Neural progenitor cell (in vitro differentiated cells): Measurements from ENCODE around the gene TRAPPC2L. TPM values are rescaled to one million over a fixed set of nuclear protein-coding genes. Genes with fewer than 3 reads are reported as not detected.

Source experiments
- DNase-seq: peaks from one replicate; pipeline ENCODE4 v3.0.0-alpha.2; 2016; ENCODE audit warnings: low spot score
- H2AFZ ChIP-seq: fragments of 200-600 bp; sonication (generic); replicated peaks from 2 replicates; pipeline ENCODE4 v1.6.1; 2016; ENCODE audit warnings: antibody characterized with exemption
- H3F3A ChIP-seq: fragments of 200-600 bp; sonication (generic); 2 replicates; pipeline ENCODE4 v1.6.1; 2016; ENCODE audit warnings: antibody characterized with exemption, low read depth
- H3K27ac ChIP-seq: fragments of 200-600 bp; sonication (generic); 2 replicates; pipeline ENCODE4 v1.5.1; 2016; ENCODE audit warnings: mild to moderate bottlenecking
- H3K27me3 ChIP-seq: fragments of 200-600 bp; sonication (generic); 2 replicates; pipeline ENCODE4 v1.6.1; 2016; ENCODE audit warnings: mild to moderate bottlenecking, moderate library complexity
- H3K36me3 ChIP-seq: fragments of 200-600 bp; sonication (generic); 2 replicates; pipeline ENCODE4 v1.5.1; 2016
- H3K4me1 ChIP-seq: fragments of 200-600 bp; sonication (generic); 2 replicates; pipeline ENCODE4 v1.6.1; 2016; ENCODE audit warnings: mixed run types
- H3K4me2 ChIP-seq: fragments of 200-600 bp; sonication (generic); 2 replicates; pipeline ENCODE4 v1.6.1; 2016
- H3K4me3 ChIP-seq: fragments of 200-600 bp; sonication (generic); 2 replicates; pipeline ENCODE4 v1.5.1; 2016
- H3K79me2 ChIP-seq: fragments of 200-600 bp; sonication (generic); 2 replicates; pipeline ENCODE4 v1.6.1; 2016; ENCODE audit warnings: low read depth
- H3K9ac ChIP-seq: fragments of 200-600 bp; sonication (generic); 2 replicates; pipeline ENCODE4 v1.6.1; 2016
- H3K9me3 ChIP-seq: fragments of 200-600 bp; sonication (generic); 2 replicates; pipeline ENCODE4 v1.5.1; 2016; ENCODE audit warnings: low read depth
- H4K20me1 ChIP-seq: fragments of 200-600 bp; sonication (generic); 2 replicates; pipeline ENCODE4 v1.6.1; 2016; ENCODE audit warnings: low read depth
- H3K27ac Mint-ChIP-seq: 3 replicates; pipeline ENCODE4 v1.8.0; 2021; ENCODE audit warnings: mixed read lengths
- H3K27me3 Mint-ChIP-seq: 2 replicates; pipeline ENCODE4 v1.8.0; 2022; ENCODE audit warnings: low read depth, mild to moderate bottlenecking, inconsistent platforms, moderate library complexity, mixed read lengths; ENCODE audit not compliant: insufficient read depth
- H3K36me3 Mint-ChIP-seq: 3 replicates; pipeline ENCODE4 v1.8.0; 2021; ENCODE audit warnings: mixed read lengths
- H3K4me1 Mint-ChIP-seq: 3 replicates; pipeline ENCODE4 v1.8.0; 2021; ENCODE audit warnings: mixed read lengths
- H3K4me3 Mint-ChIP-seq: 3 replicates; pipeline ENCODE4 v1.8.0; 2021; ENCODE audit warnings: mild to moderate bottlenecking, moderate library complexity, mixed read lengths
- H3K9me3 Mint-ChIP-seq: 3 replicates; pipeline ENCODE4 v1.8.0; 2020; ENCODE audit warnings: mixed read lengths
- EZH2 ChIP-seq: fragments of 200-600 bp; sonication (generic); IDR thresholded peaks from 2 replicates; pipeline ENCODE4 v1.6.1; 2017; ENCODE audit warnings: antibody characterized with exemption, mild to moderate bottlenecking, moderate library complexity
- EZH2phosphoT487 ChIP-seq: fragments of 200-600 bp; sonication (generic); IDR thresholded peaks from 2 replicates; pipeline ENCODE4 v1.6.1; 2017; ENCODE audit warnings: antibody characterized with exemption
- total RNA-seq: library from RNA; depleted of rRNA; stranded (reverse); fragments of >200 nt; gene quantifications from 2 replicates; pipeline ENCODE4 v1.2.3, GENCODE V29; 2015; ENCODE audit warnings: low replicate concordance
- TF ChIP-seq, protein P1 (sequence below): fragments of 200-600 bp; sonication (generic); IDR thresholded peaks from 2 replicates; pipeline ENCODE4 v1.5.1; 2017; ENCODE audit warnings: antibody characterized with exemption, mild to moderate bottlenecking

The TRAPPC2L gene, protein sequence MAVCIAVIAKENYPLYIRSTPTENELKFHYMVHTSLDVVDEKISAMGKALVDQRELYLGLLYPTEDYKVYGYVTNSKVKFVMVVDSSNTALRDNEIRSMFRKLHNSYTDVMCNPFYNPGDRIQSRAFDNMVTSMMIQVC
- total RNA-seq, result 31.8 and 48.5 TPM in 2 replicates

DNA sequence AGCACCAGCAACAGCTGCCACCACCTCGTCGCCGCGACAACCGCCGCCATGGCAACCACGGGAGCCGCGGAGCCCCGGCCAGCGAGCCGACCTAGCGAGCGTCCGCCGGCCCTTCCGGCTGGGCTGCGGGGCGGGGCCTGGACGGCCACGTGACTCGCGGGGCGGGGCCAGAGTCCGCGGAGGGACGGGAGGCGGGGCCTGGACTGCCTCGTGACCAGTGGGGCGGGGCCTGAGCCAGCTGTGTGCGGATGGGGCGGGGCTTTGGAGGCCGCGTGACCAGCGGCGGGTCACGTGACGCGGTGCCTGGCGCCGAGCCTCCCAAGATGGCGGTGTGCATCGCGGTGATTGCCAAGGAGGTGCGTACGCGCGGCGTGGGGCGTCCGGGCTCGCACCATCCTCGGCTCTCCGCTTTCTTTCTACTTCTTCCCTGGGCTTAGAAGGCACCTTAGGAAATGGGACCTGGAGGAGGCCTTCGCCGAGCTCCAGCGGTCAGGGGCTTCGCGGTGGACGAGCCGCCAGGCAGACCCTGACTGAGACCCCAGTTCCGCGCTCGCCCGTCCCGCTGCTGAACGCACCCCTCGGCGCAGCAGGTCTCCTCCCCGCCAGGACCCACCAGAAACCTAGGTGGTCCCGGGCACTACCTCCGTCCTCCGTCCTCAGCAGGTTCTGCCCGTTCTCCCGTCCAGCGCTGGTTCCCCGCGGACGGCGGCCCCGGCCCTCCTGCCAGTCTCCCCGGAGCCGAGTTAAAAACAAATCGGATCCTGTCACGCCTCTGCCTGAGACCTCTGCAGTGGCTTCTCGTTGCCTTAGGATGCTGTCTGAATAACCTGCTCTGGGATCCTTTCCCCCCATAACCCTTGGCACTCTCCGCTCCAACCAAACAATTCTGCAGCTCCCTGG lies at the start of gene TRAPPC2L, which contains the start of gene GALNS:
Gene TRAPPC2L (plus strand): TSS at position 300 of the 900 bp plus-strand sequence. CDS start 24 bp downstream, at position 324.
Gene GALNS (minus strand): TSS at position 120 of the 900 bp plus-strand sequence. CDS start 70 bp downstream, at position 50.
- Mint-ChIP-seq H3K27ac (peak within 1 kb of the TSS; percentile 29), H3K9me3 (no peaks in the 10 kb centered on the region), H3K4me1 (peaks cover 24% of the 10 kb centered on the region), H3K27me3 (peaks cover 2% of the 10 kb centered on the region), H3K36me3 (peaks cover 5% of the 10 kb centered on the region), H3K4me3 (peak within 1 kb of the TSS; percentile 98)
- Histone ChIP-seq H3F3A (peaks cover 4% of the 10 kb centered on the region), H3K36me3 (no peaks in the 10 kb centered on the region), H3K4me1 (peaks cover 4% of the 10 kb centered on the region), H3K27me3 (no peaks in the 10 kb centered on the region), H3K79me2 (peaks cover 14% of the 10 kb centered on the region), H3K4me3 (peak within 1 kb of the TSS; percentile 93), H3K4me2 (peak within 1 kb of the TSS; percentile 97), H3K9ac (peak within 1 kb of the TSS; percentile 83), H2AFZ (peak within 1 kb of the TSS; percentile 86), H4K20me1 (peaks cover 14% of the 10 kb centered on the region), H3K9me3 (no peaks in the 10 kb centered on the region), H3K27ac (no peak within 1 kb of the TSS)
- TF ChIP-seq, protein P1, sequence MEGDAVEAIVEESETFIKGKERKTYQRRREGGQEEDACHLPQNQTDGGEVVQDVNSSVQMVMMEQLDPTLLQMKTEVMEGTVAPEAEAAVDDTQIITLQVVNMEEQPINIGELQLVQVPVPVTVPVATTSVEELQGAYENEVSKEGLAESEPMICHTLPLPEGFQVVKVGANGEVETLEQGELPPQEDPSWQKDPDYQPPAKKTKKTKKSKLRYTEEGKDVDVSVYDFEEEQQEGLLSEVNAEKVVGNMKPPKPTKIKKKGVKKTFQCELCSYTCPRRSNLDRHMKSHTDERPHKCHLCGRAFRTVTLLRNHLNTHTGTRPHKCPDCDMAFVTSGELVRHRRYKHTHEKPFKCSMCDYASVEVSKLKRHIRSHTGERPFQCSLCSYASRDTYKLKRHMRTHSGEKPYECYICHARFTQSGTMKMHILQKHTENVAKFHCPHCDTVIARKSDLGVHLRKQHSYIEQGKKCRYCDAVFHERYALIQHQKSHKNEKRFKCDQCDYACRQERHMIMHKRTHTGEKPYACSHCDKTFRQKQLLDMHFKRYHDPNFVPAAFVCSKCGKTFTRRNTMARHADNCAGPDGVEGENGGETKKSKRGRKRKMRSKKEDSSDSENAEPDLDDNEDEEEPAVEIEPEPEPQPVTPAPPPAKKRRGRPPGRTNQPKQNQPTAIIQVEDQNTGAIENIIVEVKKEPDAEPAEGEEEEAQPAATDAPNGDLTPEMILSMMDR, result no peak
- TF ChIP-seq EZH2phosphoT487, result no peak
- no peak for TF ChIP-seq EZH2
- peak; percentile 100 for DNase-seq

DNA sequence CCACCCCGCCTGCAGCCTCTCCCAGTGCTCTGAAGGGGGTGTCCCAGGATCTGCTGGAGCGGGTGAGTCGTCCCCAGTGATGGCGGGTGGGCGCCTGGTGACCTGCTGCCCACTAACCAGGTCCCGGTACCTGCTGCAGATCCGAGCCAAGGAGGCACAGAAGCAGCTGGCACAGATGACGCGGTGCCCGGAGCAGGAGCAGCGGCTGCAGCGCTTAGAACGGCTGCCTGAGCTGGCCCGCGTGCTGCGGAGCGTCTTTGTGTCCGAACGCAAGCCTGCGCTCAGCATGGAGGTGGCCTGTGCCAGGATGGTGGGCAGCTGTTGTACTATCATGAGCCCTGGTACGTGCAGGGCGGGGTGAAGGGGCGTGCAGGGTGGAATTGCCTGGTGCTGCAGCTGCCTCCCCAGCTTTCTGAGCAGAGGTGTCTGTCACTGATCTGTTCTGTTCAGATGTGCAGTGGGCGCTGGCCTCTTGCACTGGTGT lies 49.7 kb upstream of the TRAPPC2L start:
- Histone ChIP-seq H3K4me2 (no peak overlapping the region), H3K9me3 (no peaks in the 10 kb centered on the region), H3K36me3 (no peaks in the 10 kb centered on the region), H3K27me3 (no peaks in the 10 kb centered on the region), H3K27ac (no peak overlapping the region), H3K79me2 (peaks cover 53% of the 10 kb centered on the region), H2AFZ (no peak overlapping the region), H3K4me3 (no peak overlapping the region), H4K20me1 (peaks cover 60% of the 10 kb centered on the region), H3K9ac (no peak overlapping the region), H3K4me1 (peaks cover 11% of the 10 kb centered on the region), H3F3A (peaks cover 67% of the 10 kb centered on the region)
- TF ChIP-seq, protein P1, result no peak
- TF ChIP-seq EZH2 (no peak), EZH2phosphoT487 (no peak)
- peaks cover 3% of the 10 kb centered on the region for H3K4me1 Mint-ChIP-seq
- peaks cover 11% of the 10 kb centered on the region for H3K27me3 Mint-ChIP-seq
- H3K36me3 Mint-ChIP-seq, result peaks cover 4% of the 10 kb centered on the region
- H3K27ac Mint-ChIP-seq, result no peak overlapping the region
- no peaks in the 10 kb centered on the region for H3K9me3 Mint-ChIP-seq
- no peak for DNase-seq
- no peak overlapping the region for H3K4me3 Mint-ChIP-seq

DNA sequence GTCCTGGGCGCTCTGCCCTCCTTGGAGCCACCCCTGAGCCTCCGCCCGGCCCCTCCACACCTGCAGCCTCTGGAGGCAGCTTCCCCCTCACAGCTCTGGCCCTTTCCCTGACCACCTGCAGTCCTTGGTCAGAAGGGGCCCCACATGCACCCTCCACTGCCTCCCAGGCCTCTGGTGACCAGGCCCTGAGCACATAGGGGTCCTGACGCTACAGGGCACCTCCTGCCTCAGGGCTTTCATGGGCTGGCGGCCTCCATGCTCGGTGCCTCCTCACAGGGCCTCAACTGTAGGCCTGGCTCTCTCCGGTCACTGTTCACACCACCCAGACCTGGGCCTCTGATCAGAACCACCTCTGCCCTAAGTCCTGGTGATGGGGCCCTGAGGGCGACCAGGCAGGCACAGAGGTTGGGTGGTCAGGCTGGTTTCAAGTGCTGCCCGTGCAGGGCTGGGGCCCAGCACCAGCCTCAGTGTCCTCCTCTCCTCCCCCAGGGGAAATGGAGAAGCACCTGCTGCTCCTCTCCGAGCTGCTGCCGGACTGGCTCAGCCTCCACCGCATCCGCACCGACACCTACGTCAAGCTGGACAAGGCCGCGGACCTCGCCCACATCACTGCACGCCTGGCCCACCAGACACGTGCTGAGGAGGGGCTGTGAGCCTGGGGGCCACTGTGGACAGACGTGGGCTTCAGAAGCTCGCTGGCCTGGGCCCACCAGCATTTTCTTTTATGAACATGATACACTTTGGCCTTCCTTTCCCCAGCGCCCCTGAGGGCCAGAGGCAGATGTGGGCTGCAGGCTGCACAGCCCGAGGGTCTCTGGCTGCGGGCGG lies 49.1 kb upstream of the TRAPPC2L start:
- no peak for DNase-seq
- TF ChIP-seq EZH2 (no peak), EZH2phosphoT487 (no peak)
- TF ChIP-seq, protein P1, result no peak
- Mint-ChIP-seq H3K27ac (no peak overlapping the region), H3K9me3 (no peaks in the 10 kb centered on the region), H3K4me3 (peak overlapping the region; percentile 67), H3K36me3 (peaks cover 4% of the 10 kb centered on the region), H3K4me1 (peaks cover 3% of the 10 kb centered on the region), H3K27me3 (peaks cover 8% of the 10 kb centered on the region)
- Histone ChIP-seq H3K4me1 (peaks cover 10% of the 10 kb centered on the region), H3K9ac (no peak overlapping the region), H3K27ac (no peak overlapping the region), H4K20me1 (peaks cover 60% of the 10 kb centered on the region), H3K79me2 (peaks cover 52% of the 10 kb centered on the region), H3K4me3 (no peak overlapping the region), H3K36me3 (no peaks in the 10 kb centered on the region), H3F3A (peaks cover 67% of the 10 kb centered on the region), H3K9me3 (no peaks in the 10 kb centered on the region), H3K27me3 (no peaks in the 10 kb centered on the region), H3K4me2 (no peak overlapping the region), H2AFZ (no peak overlapping the region)
